Endothelial cell of umbilical vein (primary cell): ENCODE data around the gene PUS10.

Experiments used
- MYC ChIP-seq: IDR thresholded peaks from one replicate; pipeline ENCODE4 v1.6.1; 2011; ENCODE audit warnings: mild to moderate bottlenecking, low read depth, low read length
- POLR2A ChIP-seq: IDR thresholded peaks from 2 replicates; pipeline ENCODE4 v1.6.1; 2012; ENCODE audit warnings: low read depth, mild to moderate bottlenecking, control low read depth, low read length
- TF ChIP-seq, protein P1 (sequence below), 2 donors: IDR thresholded peaks; 1 replicate in 1 of 2; 2 replicates in 1 of 2; pipeline ENCODE4 v1.5.1; 2011; ENCODE audit warnings: low read length in 2 of 2, mild to moderate bottlenecking in 2 of 2, moderate library complexity in 2 of 2, control low read depth in 1 of 2, inconsistent platforms in 1 of 2, low read depth in 1 of 2; ENCODE audit not compliant: insufficient read depth in 1 of 2; ENCODE audit errors: extremely low read depth in 1 of 2
- TF ChIP-seq, protein P2 (sequence below): IDR thresholded peaks from 2 replicates; pipeline ENCODE4 v1.6.1; 2011; ENCODE audit not compliant: insufficient read depth, insufficient read length

DNA sequence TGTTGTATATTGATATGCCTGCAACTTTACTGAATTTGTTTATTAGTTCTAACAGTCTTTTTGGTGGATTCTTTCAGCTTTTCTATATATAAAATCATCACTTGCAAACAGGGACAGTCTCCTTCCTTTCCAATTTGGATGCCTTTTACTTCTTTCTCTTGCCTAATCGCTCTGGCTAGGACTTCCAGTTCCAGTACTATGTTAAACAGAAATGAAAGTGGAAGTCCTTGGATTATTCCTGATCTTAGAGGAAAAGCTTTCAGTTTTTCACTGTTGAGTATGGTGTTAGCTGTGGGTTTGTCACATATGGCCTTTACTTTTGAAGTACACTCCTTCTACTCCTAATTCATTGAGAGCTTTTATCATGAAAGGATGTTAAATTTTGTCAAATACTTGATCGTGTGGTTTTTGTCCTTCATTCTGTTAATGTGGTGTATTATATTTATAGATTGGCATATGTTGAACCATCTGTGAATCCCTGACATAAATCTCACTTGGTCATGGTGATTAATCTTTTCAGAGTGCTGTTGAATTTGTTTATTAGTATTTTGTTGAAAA, 83.8 kb downstream of the PUS10 start:
- TF ChIP-seq, protein P1, sequence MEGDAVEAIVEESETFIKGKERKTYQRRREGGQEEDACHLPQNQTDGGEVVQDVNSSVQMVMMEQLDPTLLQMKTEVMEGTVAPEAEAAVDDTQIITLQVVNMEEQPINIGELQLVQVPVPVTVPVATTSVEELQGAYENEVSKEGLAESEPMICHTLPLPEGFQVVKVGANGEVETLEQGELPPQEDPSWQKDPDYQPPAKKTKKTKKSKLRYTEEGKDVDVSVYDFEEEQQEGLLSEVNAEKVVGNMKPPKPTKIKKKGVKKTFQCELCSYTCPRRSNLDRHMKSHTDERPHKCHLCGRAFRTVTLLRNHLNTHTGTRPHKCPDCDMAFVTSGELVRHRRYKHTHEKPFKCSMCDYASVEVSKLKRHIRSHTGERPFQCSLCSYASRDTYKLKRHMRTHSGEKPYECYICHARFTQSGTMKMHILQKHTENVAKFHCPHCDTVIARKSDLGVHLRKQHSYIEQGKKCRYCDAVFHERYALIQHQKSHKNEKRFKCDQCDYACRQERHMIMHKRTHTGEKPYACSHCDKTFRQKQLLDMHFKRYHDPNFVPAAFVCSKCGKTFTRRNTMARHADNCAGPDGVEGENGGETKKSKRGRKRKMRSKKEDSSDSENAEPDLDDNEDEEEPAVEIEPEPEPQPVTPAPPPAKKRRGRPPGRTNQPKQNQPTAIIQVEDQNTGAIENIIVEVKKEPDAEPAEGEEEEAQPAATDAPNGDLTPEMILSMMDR (IDR thresholded peaks at IDR 0.05; ENCODE audit: extremely low read depth in 1 of 2, insufficient read depth in 1 of 2, low read depth in 1 of 2, low read length in 2 of 2): no peak
- TF ChIP-seq POLR2A (no peak), MYC (no peak)
- TF ChIP-seq, protein P2, sequence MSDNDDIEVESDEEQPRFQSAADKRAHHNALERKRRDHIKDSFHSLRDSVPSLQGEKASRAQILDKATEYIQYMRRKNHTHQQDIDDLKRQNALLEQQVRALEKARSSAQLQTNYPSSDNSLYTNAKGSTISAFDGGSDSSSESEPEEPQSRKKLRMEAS: no peak
